Stimulated activated naive CD8-positive, alpha-beta T cell treated with anti-CD3 and anti-CD28 coated beads, Interleukin-15, amount 100 ng/mL, for 72 hours (primary cell): Measurements from ENCODE around the gene MLX.
"Not testable (repeated sequence)": the region's sequence is repeated elsewhere in the genome, so short reads cannot be mapped to it uniquely, and the experiment has no call there.

Source experiments
- ATAC-seq: fragments of 150-1000 bp; cut with Tn5 transposase; 2 replicates; pipeline ENCODE4 v1.10.0; 2021; ENCODE audit warnings: mild to moderate bottlenecking, moderate library complexity
- DNase-seq, 2 donors: peaks; one replicate each; pipeline ENCODE4 v3.0.0; 2021 to 2022
- H3K27ac Mint-ChIP-seq, 2 donors: one replicate each; pipeline ENCODE4 v1.8.0; 2022; ENCODE audit warnings: mild to moderate bottlenecking in 2 of 2, mixed read lengths in 2 of 2, moderate library complexity in 2 of 2
- H3K27me3 Mint-ChIP-seq: one replicate; pipeline ENCODE4 v1.8.0; 2022; ENCODE audit warnings: mixed read lengths
- H3K4me1 Mint-ChIP-seq: one replicate; pipeline ENCODE4 v1.8.0; 2022; ENCODE audit warnings: mild to moderate bottlenecking, mixed read lengths
- H3K4me3 Mint-ChIP-seq, 2 donors: one replicate each; pipeline ENCODE4 v1.8.0; 2022; ENCODE audit warnings: mild to moderate bottlenecking in 2 of 2, mixed read lengths in 2 of 2, moderate library complexity in 1 of 2
- H3K9me3 Mint-ChIP-seq, 2 donors: one replicate each; pipeline ENCODE4 v1.8.0; 2022; ENCODE audit warnings: mixed read lengths in 2 of 2

MLX gene

GRCh38 chr17:42545755-42546505 lies 21.0 kb upstream of the MLX start:
- H3K27ac Mint-ChIP-seq, DNase-seq, H3K27me3 Mint-ChIP-seq, ATAC-seq, H3K9me3 Mint-ChIP-seq, H3K4me3 Mint-ChIP-seq: not testable (repeated sequence)
- H3K4me1 Mint-ChIP-seq = peaks cover 35% of the 10 kb centered on the region

- DNase-seq = no peak
- H3K27ac Mint-ChIP-seq = no peak overlapping the region
- peak overlapping the region in 1 of 2 donors; percentile 32 for H3K4me3 Mint-ChIP-seq
- no peaks in the 10 kb centered on the region for H3K27me3 Mint-ChIP-seq
- ATAC-seq = no peak
- no peaks in the 10 kb centered on the region for H3K9me3 Mint-ChIP-seq
- H3K4me1 Mint-ChIP-seq = peaks cover 25% of the 10 kb centered on the region
Observed at GRCh38 chr17:42547001-42547461, 19.9 kb upstream of the MLX start.

- no peak for ATAC-seq
- H3K27ac Mint-ChIP-seq = peak overlapping the region in 1 of 2 donors; percentile 81
- H3K9me3 Mint-ChIP-seq = no peaks in the 10 kb centered on the region
- H3K4me1 Mint-ChIP-seq = peaks cover 30% of the 10 kb centered on the region
- H3K4me3 Mint-ChIP-seq = peak overlapping the region in 1 of 2 donors; percentile 48
- no peaks in the 10 kb centered on the region for H3K27me3 Mint-ChIP-seq
- DNase-seq = no peak
Observed at GRCh38 chr17:42547698-42548069, 19.2 kb upstream of the MLX start.

GRCh38 chr17:42548070-42548837 lies 18.6 kb upstream of the MLX start:
- Mint-ChIP-seq H3K4me1 (peaks cover 30% of the 10 kb centered on the region), H3K9me3 (no peaks in the 10 kb centered on the region), H3K4me3 (peak overlapping the region; percentile 6 to 48), H3K27ac (peak overlapping the region in 1 of 2 donors; percentile 81), H3K27me3 (no peaks in the 10 kb centered on the region)
- ATAC-seq (peak; percentile 82), DNase-seq (peak; percentile 75 to 78)

GRCh38 chr17:42548993-42549755 lies 17.7 kb upstream of the MLX start:
- H3K27ac Mint-ChIP-seq = no peak overlapping the region
- H3K4me1 Mint-ChIP-seq = peaks cover 38% of the 10 kb centered on the region
- DNase-seq (no peak), ATAC-seq (no peak)
- no peaks in the 10 kb centered on the region for H3K27me3 Mint-ChIP-seq
- H3K9me3 Mint-ChIP-seq = no peaks in the 10 kb centered on the region
- H3K4me3 Mint-ChIP-seq = peak overlapping the region; percentile 6 to 48

GRCh38 chr17:42552736-42553135 lies 14.2 kb upstream of the MLX start, which contains the start of gene HSD17B1:
Gene HSD17B1, plus strand, starts transcription at chr17:42552923. Its CDS starts 11 bp downstream, at chr17:42552934.
- H3K9me3 Mint-ChIP-seq, DNase-seq, H3K27me3 Mint-ChIP-seq, ATAC-seq: not testable (repeated sequence)
- H3K4me3 Mint-ChIP-seq = peak within 1 kb of the TSS; percentile 91 to 97
- peak within 1 kb of the TSS; percentile 84 to 88 for H3K27ac Mint-ChIP-seq
- H3K4me1 Mint-ChIP-seq = peaks cover 51% of the 10 kb centered on the region

GRCh38 chr17:42553161-42553818 lies 13.6 kb upstream of the MLX start:
- Mint-ChIP-seq H3K4me3 (peak overlapping the region; percentile 91 to 97), H3K9me3 (no peaks in the 10 kb centered on the region), H3K4me1 (peaks cover 51% of the 10 kb centered on the region), H3K27me3 (no peaks in the 10 kb centered on the region), H3K27ac (peak overlapping the region in 1 of 2 donors; percentile 88)
- DNase-seq (no peak), ATAC-seq (no peak)

GRCh38 chr17:42553866-42554249 lies 13.0 kb upstream of the MLX start:
- ATAC-seq = peak; percentile 37
- Mint-ChIP-seq H3K4me1 (peaks cover 48% of the 10 kb centered on the region), H3K27ac (peak overlapping the region; percentile 84 to 95), H3K27me3 (no peaks in the 10 kb centered on the region), H3K4me3 (peak overlapping the region; percentile 91 to 97), H3K9me3 (no peaks in the 10 kb centered on the region)
- no peak for DNase-seq

- Mint-ChIP-seq H3K27ac (peak overlapping the region; percentile 95 to 98), H3K27me3 (no peaks in the 10 kb centered on the region), H3K9me3 (no peaks in the 10 kb centered on the region), H3K4me3 (peak overlapping the region; percentile 91 to 97), H3K4me1 (peaks cover 42% of the 10 kb centered on the region)
- DNase-seq (peak; percentile 76 to 85), ATAC-seq (peak; percentile 93)
Observed at GRCh38 chr17:42554250-42555121, 12.4 kb upstream of the MLX start.

GRCh38 chr17:42555122-42555622 lies 11.7 kb upstream of the MLX start:
- H3K4me1 Mint-ChIP-seq = peaks cover 42% of the 10 kb centered on the region
- ATAC-seq = peak; percentile 9

GRCh38 chr17:42555961-42556617 lies 10.8 kb upstream of the MLX start:
- not testable (repeated sequence) for H3K9me3 Mint-ChIP-seq, DNase-seq, H3K27me3 Mint-ChIP-seq
- peak overlapping the region in 1 of 2 donors; percentile 97 for H3K4me3 Mint-ChIP-seq
- peaks cover 47% of the 10 kb centered on the region for H3K4me1 Mint-ChIP-seq
- ATAC-seq = peak; percentile 31
- peak overlapping the region in 1 of 2 donors; percentile 71 for H3K27ac Mint-ChIP-seq

More at GRCh38 chr17:42555122-42555622, 11.7 kb upstream of the MLX start:
- DNase-seq = no peak
- Mint-ChIP-seq H3K9me3 (no peaks in the 10 kb centered on the region), H3K4me3 (peak overlapping the region; percentile 91 to 97), H3K27me3 (no peaks in the 10 kb centered on the region), H3K27ac (peak overlapping the region; percentile 95 to 98)

GRCh38 chr17:42559075-42559474 lies 7.8 kb upstream of the MLX start:
- H3K9me3 Mint-ChIP-seq = no peaks in the 10 kb centered on the region
- H3K27ac Mint-ChIP-seq = no peak overlapping the region
- ATAC-seq (no peak), DNase-seq (no peak)
- peaks cover 51% of the 10 kb centered on the region for H3K4me1 Mint-ChIP-seq
- no peak overlapping the region for H3K4me3 Mint-ChIP-seq
- no peaks in the 10 kb centered on the region for H3K27me3 Mint-ChIP-seq

GRCh38 chr17:42560246-42560645 lies 6.7 kb upstream of the MLX start:
- no peak for ATAC-seq
- Mint-ChIP-seq H3K4me3 (no peak overlapping the region), H3K4me1 (peaks cover 55% of the 10 kb centered on the region), H3K27me3 (no peaks in the 10 kb centered on the region), H3K9me3 (no peaks in the 10 kb centered on the region), H3K27ac (peak overlapping the region in 1 of 2 donors; percentile 36)
- DNase-seq = no peak
